H54 (cell line): Measurements from ENCODE around the gene SATB2.
A peak's percentile ranks its signal among the peaks of the same experiment; 100 is the strongest.

Experiments used
- DNase-seq: peaks from one replicate; pipeline ENCODE4 v3.0.0; 2011; ENCODE audit warnings: low spot score, mixed read lengths; ENCODE audit not compliant: insufficient read length
- FAIRE-seq: peaks from 3 replicates; lab custom pipeline; 2011; peaks lifted over from hg19 to GRCh38; lab: Jason Lieb, UNC
- POLR2A ChIP-seq: IDR thresholded peaks from 2 replicates; pipeline ENCODE4 v1.6.1; 2011; ENCODE audit warnings: low read depth, mild to moderate bottlenecking, low read length

The SATB2 gene

DNA sequence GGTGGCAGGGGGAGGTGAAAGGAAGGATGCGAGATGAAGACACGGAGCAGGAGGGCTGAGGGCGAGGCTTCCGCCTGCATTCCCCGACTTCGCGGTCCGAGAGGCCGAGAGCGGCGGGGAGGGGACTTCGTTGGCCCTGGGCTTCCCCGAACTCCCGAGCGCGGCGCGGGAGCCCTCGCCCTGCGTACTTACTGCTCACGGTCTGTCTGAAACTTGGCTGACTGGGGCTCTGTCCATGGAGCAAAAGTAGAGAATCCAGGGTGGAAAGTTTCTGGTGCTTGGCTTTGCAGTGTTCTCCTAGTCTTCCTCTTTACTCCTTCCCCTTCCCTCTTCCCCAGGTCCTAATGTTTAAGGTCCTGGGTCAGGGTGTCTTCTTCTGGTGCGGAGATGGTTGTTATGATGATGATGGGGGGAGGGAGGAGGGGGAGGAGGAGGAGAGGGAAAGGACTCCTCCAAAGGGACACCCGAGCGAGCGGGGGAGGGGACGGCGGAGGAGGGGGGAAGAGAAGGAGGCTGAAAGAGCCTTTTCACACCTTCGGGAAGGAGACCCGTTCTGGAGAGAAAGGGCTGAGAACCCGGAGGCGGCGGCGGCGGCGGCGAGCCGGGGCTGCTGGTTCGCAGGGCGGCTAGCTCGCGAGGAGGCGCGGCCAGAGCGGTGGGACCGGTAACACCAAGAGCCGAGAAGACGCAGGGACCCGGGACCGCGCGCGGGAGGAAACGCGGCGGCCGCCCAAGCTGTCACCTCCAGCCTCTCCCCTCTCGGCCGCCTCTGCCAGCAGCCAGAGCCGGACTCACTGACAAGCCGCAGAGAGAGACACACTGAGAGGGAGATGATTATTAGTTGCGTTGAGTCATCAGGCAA is at the start of gene SATB2:
SATB2 (minus strand) TSS at position 793 of the 862 bp plus-strand sequence. CDS start 1,902 bp downstream, outside the sequence.
- peak; percentile 65 for DNase-seq
- TF ChIP-seq POLR2A: peak; percentile 60
- no peak for FAIRE-seq

GRCh38 chr2:199505755-199506403 is 48.1 kb upstream of the SATB2 start:
- DNase-seq: no peak
- FAIRE-seq: no peak
- no peak for TF ChIP-seq POLR2A

DNA sequence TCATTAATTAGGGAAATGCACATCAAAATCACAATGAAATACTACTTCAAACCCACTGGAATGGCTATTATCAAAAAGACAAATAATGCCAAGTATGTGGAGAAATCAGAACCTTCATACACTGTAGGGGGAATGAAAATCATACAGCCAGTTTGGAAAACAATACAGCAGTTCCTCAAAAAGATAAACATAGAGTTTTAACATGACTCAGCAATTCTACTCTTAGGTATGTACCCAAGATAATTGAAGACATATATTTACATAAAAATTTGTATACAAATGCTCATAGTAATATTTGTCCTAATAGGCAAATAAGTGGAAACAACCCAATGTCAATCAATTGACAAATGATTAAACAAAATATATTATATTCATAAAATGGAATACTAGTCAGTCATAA is 45.4 kb upstream of the SATB2 start:
- no peak for TF ChIP-seq POLR2A
- DNase-seq: no peak
- no peak for FAIRE-seq

DNA sequence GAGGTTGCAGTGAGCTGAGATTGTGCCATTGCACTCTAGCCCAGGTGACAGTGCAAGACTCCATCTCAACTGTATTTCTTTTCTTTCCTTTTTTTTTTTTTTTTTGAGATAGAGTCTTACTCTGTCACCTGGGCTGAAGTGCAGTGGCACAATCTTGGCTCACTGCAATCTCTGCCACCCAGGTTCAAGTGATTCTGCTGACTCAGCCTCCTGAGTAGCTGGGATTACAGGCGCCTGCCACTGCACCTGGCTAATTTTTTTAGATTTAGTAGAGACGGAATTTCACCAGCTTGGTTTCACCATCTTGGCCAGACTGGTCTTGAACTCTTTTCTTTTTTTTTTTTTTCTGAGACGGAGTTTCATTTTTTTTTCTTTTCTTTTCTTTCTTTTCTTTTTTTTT is 41.3 kb upstream of the SATB2 start:
- no peak for FAIRE-seq
- TF ChIP-seq POLR2A: no peak
- no peak for DNase-seq

- no peak for TF ChIP-seq POLR2A
Measured at GRCh38 chr2:199495147-199495546, 37.4 kb upstream of the SATB2 start.

GRCh38 chr2:199490049-199490448 is 32.3 kb upstream of the SATB2 start:
- no peak for FAIRE-seq
- no peak for TF ChIP-seq POLR2A

More at GRCh38 chr2:199495147-199495546, 37.4 kb upstream of the SATB2 start:
- no peak for FAIRE-seq
- no peak for DNase-seq

GRCh38 chr2:199488772-199489400 is 31.1 kb upstream of the SATB2 start:
- FAIRE-seq: peak; percentile 55
- TF ChIP-seq POLR2A: no peak
- DNase-seq: peak; percentile 50

More at GRCh38 chr2:199490049-199490448, 32.3 kb upstream of the SATB2 start:
- no peak for DNase-seq

DNA sequence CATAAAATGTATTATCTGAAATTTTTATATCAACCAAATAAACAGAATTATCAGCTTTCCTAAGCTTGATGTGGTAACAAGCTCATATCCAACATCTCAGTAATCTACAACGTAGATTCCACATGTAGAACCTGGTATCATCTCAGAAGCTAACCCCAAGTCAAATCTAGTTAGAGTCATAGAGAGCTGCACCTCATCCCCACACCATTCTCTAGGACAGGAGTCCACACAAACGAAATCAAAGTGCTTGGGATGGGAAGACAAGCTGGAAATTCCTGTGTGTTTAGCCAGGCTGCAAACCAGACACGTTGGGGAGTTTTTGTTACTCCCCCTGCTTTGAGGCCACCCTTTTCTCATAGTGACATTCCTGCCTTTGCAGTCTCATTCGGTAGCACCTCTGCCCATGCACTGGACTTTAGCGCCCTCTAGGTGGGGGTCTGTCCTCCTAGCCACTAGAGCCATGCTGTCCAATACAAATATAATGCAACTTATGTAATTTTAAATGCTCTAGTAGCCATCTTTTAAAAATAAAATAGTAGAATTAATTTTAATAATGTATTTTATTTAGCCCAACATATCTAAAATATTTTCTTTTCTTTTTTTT is 28.1 kb upstream of the SATB2 start:
- FAIRE-seq: no peak
- DNase-seq: peak; percentile 69
- TF ChIP-seq POLR2A: no peak

- FAIRE-seq (no peak), DNase-seq (no peak)
- no peak for TF ChIP-seq POLR2A
Measured at GRCh38 chr2:199484927-199485326, 27.2 kb upstream of the SATB2 start.

GRCh38 chr2:199480966-199481365 is 23.2 kb upstream of the SATB2 start:
- DNase-seq (no peak), FAIRE-seq (no peak)
- TF ChIP-seq POLR2A: no peak

DNA sequence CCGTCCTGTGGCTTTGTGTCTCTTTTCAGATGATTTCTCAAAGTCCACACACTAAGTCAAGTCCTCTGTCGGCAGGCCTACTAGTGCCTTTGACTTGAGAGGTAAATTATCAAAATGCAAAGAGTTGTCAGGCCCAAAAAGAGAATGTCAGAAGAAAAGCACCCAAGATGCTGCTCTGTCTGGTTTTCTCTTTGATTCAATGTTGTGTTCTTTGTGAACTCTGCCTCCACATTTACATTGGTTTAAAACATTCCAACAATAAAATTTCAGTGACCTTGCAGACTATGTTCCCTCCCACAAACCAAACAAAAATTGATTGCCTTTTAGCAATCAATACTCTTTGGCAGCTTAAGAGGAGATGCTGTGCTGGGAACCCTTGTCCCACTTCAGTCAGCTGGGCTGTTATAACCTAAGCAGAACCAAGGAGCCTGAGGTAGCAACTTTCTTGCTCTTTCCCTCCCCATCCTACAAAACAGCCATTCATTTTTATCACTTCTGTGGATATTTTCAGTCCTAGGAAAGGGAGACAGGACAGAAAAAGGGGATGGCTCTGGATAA is 19.6 kb upstream of the SATB2 start:
- FAIRE-seq: no peak
- no peak for TF ChIP-seq POLR2A
- no peak for DNase-seq

DNA sequence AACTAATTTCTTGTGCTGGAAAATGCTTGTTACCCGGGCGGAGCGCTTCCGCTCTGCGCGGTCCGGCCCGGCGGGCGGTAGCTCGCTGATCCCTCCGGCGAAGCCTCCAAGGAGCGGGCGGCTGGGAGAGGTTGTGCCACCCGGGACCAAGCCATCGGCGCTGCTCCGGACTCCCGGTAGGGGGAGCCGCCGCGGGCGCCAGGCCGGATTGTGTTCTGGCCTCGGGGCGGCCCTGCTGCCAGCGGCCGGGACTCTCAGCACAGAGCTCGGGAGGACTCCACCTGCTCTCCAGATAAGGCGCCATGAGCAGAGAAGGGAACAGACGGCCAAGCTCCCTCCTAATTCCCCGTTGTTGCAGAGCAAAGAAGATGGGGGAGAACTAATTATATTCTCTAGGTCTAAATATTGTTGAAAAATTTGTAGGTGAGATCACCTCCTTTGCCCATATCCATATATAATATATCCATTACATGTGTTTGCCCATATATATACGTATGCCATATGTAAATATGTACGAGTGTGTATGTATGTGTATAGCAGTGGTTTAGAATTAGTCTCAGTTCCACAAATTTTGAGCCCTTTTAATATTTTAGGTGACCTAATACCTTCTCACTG is 13.8 kb upstream of the SATB2 start:
- no peak for TF ChIP-seq POLR2A
- FAIRE-seq (no peak), DNase-seq (peak; percentile 47)
